Measurements from ENCODE around the gene EPS8. TPM values are rescaled to one million over a fixed set of nuclear protein-coding genes. Genes with fewer than 3 reads are reported as not detected.

Gene EPS8
- total and polyA plus RNA-seq, 12 donors = 11.4 to 76.8 (median 26.7) TPM

- TF ChIP-seq POLR2A (IDR thresholded peaks at IDR 0.05) (no peak), CTCF (IDR thresholded peaks at IDR 0.05) (no peak)
- H3K36me3 ChIP-seq (replicated peaks in 1 of 2) = no peaks in the 10 kb centered on the region
- H3K9me3 ChIP-seq (replicated peaks in 1 of 3) = no peaks in the 10 kb centered on the region
- no peak overlapping the region for H3K27ac ChIP-seq
- H3K27me3 ChIP-seq = no peaks in the 10 kb centered on the region
- H3K4me1 ChIP-seq (replicated peaks in 1 of 2) = no peaks in the 10 kb centered on the region
- H3K4me3 ChIP-seq = no peak overlapping the region
- intact Hi-C loops (cut with DNase I) = no loop called here
- DNase-seq = no peak
- 84 to 88% (median 85%) methylated on average over 4 to 5 of the region's 5 CpGs for WGBS, 4 donors
Observed at GRCh38 chr12:15662983-15663659, 126.1 kb downstream of the EPS8 start.

- Histone ChIP-seq H3K9me3 (replicated peaks in 1 of 3) (no peaks in the 10 kb centered on the region), H3K27ac (no peak overlapping the region), H3K4me1 (replicated peaks in 1 of 2) (no peaks in the 10 kb centered on the region), H3K36me3 (replicated peaks in 1 of 2) (no peaks in the 10 kb centered on the region), H3K27me3 (no peaks in the 10 kb centered on the region), H3K4me3 (no peak overlapping the region)
- intact Hi-C loops (cut with DNase I) = no loop called here
- WGBS, 4 donors = 83 to 94% (median 92%) methylated on average over 3 of the region's 3 CpGs
- no peak for TF ChIP-seq CTCF (IDR thresholded peaks at IDR 0.05)
- TF ChIP-seq POLR2A (IDR thresholded peaks at IDR 0.05) = no peak
- DNase-seq = no peak
Observed at GRCh38 chr12:15662303-15662980, 126.7 kb downstream of the EPS8 start.

GRCh38 chr12:15651371-15651770 is 137.8 kb downstream of the EPS8 start:
- DNase-seq = no peak
- Histone ChIP-seq H3K36me3 (replicated peaks in 1 of 2) (peaks cover 0 to 3% of the 10 kb centered on the region in 2 donors), H3K27me3 (no peaks in the 10 kb centered on the region), H3K27ac (no peak overlapping the region), H3K9me3 (replicated peaks in 1 of 3) (no peaks in the 10 kb centered on the region), H3K4me1 (replicated peaks in 1 of 2) (no peaks in the 10 kb centered on the region), H3K4me3 (no peak overlapping the region)
- 73 to 79% (median 74%) methylated on average over 2 of the region's 2 CpGs for WGBS, 4 donors
- TF ChIP-seq CTCF (IDR thresholded peaks at IDR 0.05) (no peak), POLR2A (IDR thresholded peaks at IDR 0.05) (no peak)
- intact Hi-C loops (cut with DNase I) = no loop called here

GRCh38 chr12:15650399-15651128 is 138.6 kb downstream of the EPS8 start:
- Histone ChIP-seq H3K4me1 (replicated peaks in 1 of 2) (no peaks in the 10 kb centered on the region), H3K9me3 (replicated peaks in 1 of 3) (no peaks in the 10 kb centered on the region), H3K36me3 (replicated peaks in 1 of 2) (peaks cover 0 to 3% of the 10 kb centered on the region in 2 donors), H3K27ac (no peak overlapping the region), H3K27me3 (no peaks in the 10 kb centered on the region), H3K4me3 (no peak overlapping the region)
- intact Hi-C loops (cut with DNase I) = no loop called here
- TF ChIP-seq CTCF (IDR thresholded peaks at IDR 0.05) (no peak), POLR2A (IDR thresholded peaks at IDR 0.05) (no peak)
- DNase-seq = no peak
- WGBS, 4 donors = 77 to 86% (median 79%) methylated on average over 6 of the region's 6 CpGs

Measured in adrenal gland (tissue), 12 donors.